SK-N-SH treated with all-trans-retinoic acid at 6 μM for 48 hours (cell line): ENCODE results near the gene CACTIN.

Experiments used
- ATAC-seq: fragments of 200-7000 bp; cut with Tn5 transposase; 3 replicates; pipeline ENCODE4 v1.9.1; 2020; ENCODE audit warnings: mild to moderate bottlenecking, moderate library complexity
- ARNTL ChIP-seq: fragments of 450-650 bp; formaldehyde crosslinking; IDR thresholded peaks from 2 replicates; pipeline ENCODE4 v1.5.0; 2020; ENCODE audit warnings: low read depth, mild to moderate bottlenecking, moderate library complexity, borderline replicate concordance
- BACH2 ChIP-seq: fragments of 250-450 bp; sonication (Bioruptor Pico); IDR thresholded peaks from 2 replicates; pipeline ENCODE4 v1.9.0; 2021; ENCODE audit warnings: mild to moderate bottlenecking, borderline replicate concordance
- CREB5 ChIP-seq: fragments of 250-450 bp; sonication (Bioruptor Pico); IDR thresholded peaks from 2 replicates; pipeline ENCODE4 v1.5.1; 2020; ENCODE audit warnings: low read depth, mild to moderate bottlenecking, moderate library complexity
- CSDC2 ChIP-seq: fragments of 250-450 bp; sonication (Bioruptor Pico); IDR thresholded peaks from 2 replicates; pipeline ENCODE4 v1.5.0; 2020; ENCODE audit warnings: mild to moderate bottlenecking, moderate library complexity
- ESRRG ChIP-seq: fragments of 250-450 bp; sonication (Bioruptor Pico); IDR thresholded peaks from 2 replicates; pipeline ENCODE4 v1.6.1; 2021; ENCODE audit warnings: mild to moderate bottlenecking
- GLIS3 ChIP-seq: fragments of 250-450 bp; sonication (Bioruptor Pico); IDR thresholded peaks from 2 replicates; pipeline ENCODE4 v1.5.0; 2020; ENCODE audit warnings: mild to moderate bottlenecking, moderate library complexity
- ISL1 ChIP-seq: fragments of 250-450 bp; sonication (Bioruptor Pico); IDR thresholded peaks from 2 replicates; pipeline ENCODE4 v2.1.2; 2022; ENCODE audit warnings: mild to moderate bottlenecking, moderate library complexity
- OSR1 ChIP-seq: fragments of 250-450 bp; sonication (Bioruptor Pico); IDR thresholded peaks from 2 replicates; pipeline ENCODE4 v1.8.0; 2022; ENCODE audit warnings: moderate library complexity, mild to moderate bottlenecking, inconsistent platforms
- PPARA ChIP-seq: fragments of 250-450 bp; sonication (Bioruptor Pico); IDR thresholded peaks from 2 replicates; pipeline ENCODE4 v1.5.0; 2020; ENCODE audit warnings: mild to moderate bottlenecking, borderline replicate concordance
- RARB ChIP-seq: fragments of 250-450 bp; sonication (Bioruptor Pico); IDR thresholded peaks from 2 replicates; pipeline ENCODE4 v1.8.0; 2021; ENCODE audit warnings: mild to moderate bottlenecking, moderate library complexity
- SNAI2 ChIP-seq: fragments of 250-450 bp; sonication (Bioruptor Pico); IDR thresholded peaks from 2 replicates; pipeline ENCODE4 v1.5.0; 2020; ENCODE audit warnings: mild to moderate bottlenecking, moderate library complexity
- TCF4 ChIP-seq: fragments of 250-450 bp; sonication (Bioruptor Pico); IDR thresholded peaks from 2 replicates; pipeline ENCODE4 v1.8.0; 2021; ENCODE audit warnings: mild to moderate bottlenecking, moderate library complexity, borderline replicate concordance
- TOX ChIP-seq: fragments of 250-450 bp; sonication (Bioruptor Pico); IDR thresholded peaks from 2 replicates; pipeline ENCODE4 v1.8.0; 2021; ENCODE audit warnings: mild to moderate bottlenecking, moderate library complexity, borderline replicate concordance
- ZC3H10 ChIP-seq: fragments of 250-450 bp; sonication (Bioruptor Pico); IDR thresholded peaks from 2 replicates; pipeline ENCODE4 v1.5.1; 2021; ENCODE audit warnings: mild to moderate bottlenecking, moderate library complexity
- ZFP3 ChIP-seq: fragments of 250-450 bp; sonication (Bioruptor Pico); IDR thresholded peaks from 2 replicates; pipeline ENCODE4 v1.5.0; 2020; ENCODE audit warnings: mild to moderate bottlenecking, moderate library complexity
- ZFP30 ChIP-seq: fragments of 450-650 bp; formaldehyde crosslinking; IDR thresholded peaks from 2 replicates; pipeline ENCODE4 v1.5.0; 2022; ENCODE audit warnings: mild to moderate bottlenecking, moderate library complexity
- ZNF565 ChIP-seq: fragments of 450-650 bp; formaldehyde crosslinking; conservative IDR thresholded peaks from 2 replicates; pipeline ENCODE4 v1.5.0; 2020; ENCODE audit warnings: low read depth, mild to moderate bottlenecking, moderate library complexity
- ZNF70 ChIP-seq: fragments of 450-650 bp; formaldehyde crosslinking; IDR thresholded peaks from 2 replicates; pipeline ENCODE4 v1.5.0; 2020; ENCODE audit warnings: mild to moderate bottlenecking, moderate library complexity
- ZNF8 ChIP-seq: fragments of 450-650 bp; formaldehyde crosslinking; IDR thresholded peaks from 2 replicates; pipeline ENCODE4 v1.5.0; 2020; ENCODE audit warnings: mild to moderate bottlenecking, moderate library complexity
- TF ChIP-seq, protein P1 (sequence below): fragments of 250-450 bp; sonication (Bioruptor Pico); IDR thresholded peaks from 2 replicates; pipeline ENCODE4 v1.5.1; 2021; ENCODE audit warnings: mild to moderate bottlenecking, moderate library complexity
- TF ChIP-seq, protein P2 (sequence below): fragments of 250-450 bp; sonication (Bioruptor Pico); IDR thresholded peaks from 2 replicates; pipeline ENCODE4 v1.8.0; 2020; ENCODE audit warnings: mild to moderate bottlenecking, moderate library complexity, borderline replicate concordance
- TF ChIP-seq, protein P3 (sequence below): fragments of 250-450 bp; sonication (Bioruptor Pico); IDR thresholded peaks from 2 replicates; pipeline ENCODE4 v1.5.0; 2020; ENCODE audit warnings: mild to moderate bottlenecking, moderate library complexity
- TF ChIP-seq, protein P4 (sequence below): fragments of 250-450 bp; sonication (Bioruptor Pico); IDR thresholded peaks from 2 replicates; pipeline ENCODE4 v1.8.0; 2021; ENCODE audit warnings: low read depth, mild to moderate bottlenecking, moderate library complexity, borderline replicate concordance

CACTIN gene

DNA sequence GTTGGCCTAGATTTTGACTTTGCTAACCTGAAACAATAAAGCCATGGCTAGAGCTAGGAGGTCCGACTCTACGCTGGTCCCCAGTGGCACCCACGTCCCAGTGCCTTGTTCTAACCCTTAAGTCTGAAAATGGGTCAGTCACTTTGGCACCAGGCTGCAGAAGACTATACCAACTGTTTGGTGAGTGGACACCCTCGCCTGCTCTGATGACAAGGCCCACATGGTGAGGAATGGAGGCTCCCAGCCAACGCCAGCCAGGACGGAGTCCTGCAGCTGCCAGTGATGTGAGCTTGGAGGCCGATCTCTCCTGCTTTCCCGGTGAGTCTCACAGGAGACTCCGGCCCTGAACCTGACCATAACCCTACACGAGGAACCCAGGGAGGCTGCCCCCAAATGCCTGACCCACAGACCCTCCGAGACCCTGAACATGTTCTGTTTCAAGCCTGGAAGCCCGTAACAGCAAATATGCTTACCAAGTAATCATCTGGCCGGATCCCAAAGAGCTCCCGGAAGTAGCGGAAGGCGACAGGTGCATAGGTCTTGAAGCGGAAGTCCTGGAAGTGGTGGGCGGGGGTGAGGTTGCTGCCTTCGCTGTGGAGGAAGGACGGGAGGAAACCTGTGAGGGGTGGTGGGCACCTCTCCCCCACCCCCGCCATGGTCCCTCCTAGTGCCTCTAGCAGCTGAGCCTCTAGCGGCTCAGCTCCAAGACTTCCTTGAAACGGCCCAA is 34.1 kb upstream of the CACTIN start:
- TF ChIP-seq OSR1 (no peak), ZNF8 (CRISPR knock-in tag) (no peak), ZNF565 (CRISPR knock-in tag) (no peak), ZFP3 (CRISPR knock-in tag) (no peak), BACH2 (CRISPR knock-in tag) (no peak), TCF4 (no peak), ARNTL (CRISPR knock-in tag) (no peak), CREB5 (no peak), CSDC2 (no peak), TOX (CRISPR knock-in tag) (no peak)
- TF ChIP-seq, protein P1, sequence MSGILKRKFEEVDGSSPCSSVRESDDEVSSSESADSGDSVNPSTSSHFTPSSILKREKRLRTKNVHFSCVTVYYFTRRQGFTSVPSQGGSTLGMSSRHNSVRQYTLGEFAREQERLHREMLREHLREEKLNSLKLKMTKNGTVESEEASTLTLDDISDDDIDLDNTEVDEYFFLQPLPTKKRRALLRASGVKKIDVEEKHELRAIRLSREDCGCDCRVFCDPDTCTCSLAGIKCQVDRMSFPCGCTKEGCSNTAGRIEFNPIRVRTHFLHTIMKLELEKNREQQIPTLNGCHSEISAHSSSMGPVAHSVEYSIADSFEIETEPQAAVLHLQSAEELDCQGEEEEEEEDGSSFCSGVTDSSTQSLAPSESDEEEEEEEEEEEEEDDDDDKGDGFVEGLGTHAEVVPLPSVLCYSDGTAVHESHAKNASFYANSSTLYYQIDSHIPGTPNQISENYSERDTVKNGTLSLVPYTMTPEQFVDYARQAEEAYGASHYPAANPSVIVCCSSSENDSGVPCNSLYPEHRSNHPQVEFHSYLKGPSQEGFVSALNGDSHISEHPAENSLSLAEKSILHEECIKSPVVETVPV (CRISPR knock-in tag): no peak
- no peak for ATAC-seq

DNA sequence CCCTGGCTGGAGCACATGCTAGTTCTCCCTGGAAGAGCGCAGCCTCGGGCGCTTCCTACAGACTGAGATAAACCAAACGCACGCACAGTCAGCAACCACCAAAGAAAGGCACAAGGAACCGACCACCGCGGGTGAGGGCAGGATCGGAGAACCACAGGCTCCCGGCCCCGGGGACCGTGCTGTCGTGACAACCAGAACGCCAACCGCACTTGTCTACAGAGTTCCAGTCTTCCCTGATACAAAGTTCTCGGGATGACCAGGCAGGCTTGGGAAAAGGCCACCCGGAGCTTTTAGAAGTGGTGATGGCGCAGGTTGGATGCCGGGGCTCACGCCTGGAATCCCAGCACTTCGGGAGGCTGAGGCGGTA is 33.1 kb upstream of the CACTIN start:
- ATAC-seq: no peak
- TF ChIP-seq ZNF70: no peak
- TF ChIP-seq ARNTL (CRISPR knock-in tag): no peak
- no peak for TF ChIP-seq ZFP30
- TF ChIP-seq ZFP3 (CRISPR knock-in tag): no peak
- TF ChIP-seq GLIS3 (CRISPR knock-in tag): no peak
- TF ChIP-seq ISL1: no peak
- TF ChIP-seq, protein P2, sequence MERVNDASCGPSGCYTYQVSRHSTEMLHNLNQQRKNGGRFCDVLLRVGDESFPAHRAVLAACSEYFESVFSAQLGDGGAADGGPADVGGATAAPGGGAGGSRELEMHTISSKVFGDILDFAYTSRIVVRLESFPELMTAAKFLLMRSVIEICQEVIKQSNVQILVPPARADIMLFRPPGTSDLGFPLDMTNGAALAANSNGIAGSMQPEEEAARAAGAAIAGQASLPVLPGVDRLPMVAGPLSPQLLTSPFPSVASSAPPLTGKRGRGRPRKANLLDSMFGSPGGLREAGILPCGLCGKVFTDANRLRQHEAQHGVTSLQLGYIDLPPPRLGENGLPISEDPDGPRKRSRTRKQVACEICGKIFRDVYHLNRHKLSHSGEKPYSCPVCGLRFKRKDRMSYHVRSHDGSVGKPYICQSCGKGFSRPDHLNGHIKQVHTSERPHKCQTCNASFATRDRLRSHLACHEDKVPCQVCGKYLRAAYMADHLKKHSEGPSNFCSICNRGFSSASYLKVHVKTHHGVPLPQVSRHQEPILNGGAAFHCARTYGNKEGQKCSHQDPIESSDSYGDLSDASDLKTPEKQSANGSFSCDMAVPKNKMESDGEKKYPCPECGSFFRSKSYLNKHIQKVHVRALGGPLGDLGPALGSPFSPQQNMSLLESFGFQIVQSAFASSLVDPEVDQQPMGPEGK: no peak
- no peak for TF ChIP-seq CREB5
- TF ChIP-seq TCF4: no peak
- no peak for TF ChIP-seq TOX (CRISPR knock-in tag)
- TF ChIP-seq PPARA (CRISPR knock-in tag): no peak
- TF ChIP-seq, protein P3, sequence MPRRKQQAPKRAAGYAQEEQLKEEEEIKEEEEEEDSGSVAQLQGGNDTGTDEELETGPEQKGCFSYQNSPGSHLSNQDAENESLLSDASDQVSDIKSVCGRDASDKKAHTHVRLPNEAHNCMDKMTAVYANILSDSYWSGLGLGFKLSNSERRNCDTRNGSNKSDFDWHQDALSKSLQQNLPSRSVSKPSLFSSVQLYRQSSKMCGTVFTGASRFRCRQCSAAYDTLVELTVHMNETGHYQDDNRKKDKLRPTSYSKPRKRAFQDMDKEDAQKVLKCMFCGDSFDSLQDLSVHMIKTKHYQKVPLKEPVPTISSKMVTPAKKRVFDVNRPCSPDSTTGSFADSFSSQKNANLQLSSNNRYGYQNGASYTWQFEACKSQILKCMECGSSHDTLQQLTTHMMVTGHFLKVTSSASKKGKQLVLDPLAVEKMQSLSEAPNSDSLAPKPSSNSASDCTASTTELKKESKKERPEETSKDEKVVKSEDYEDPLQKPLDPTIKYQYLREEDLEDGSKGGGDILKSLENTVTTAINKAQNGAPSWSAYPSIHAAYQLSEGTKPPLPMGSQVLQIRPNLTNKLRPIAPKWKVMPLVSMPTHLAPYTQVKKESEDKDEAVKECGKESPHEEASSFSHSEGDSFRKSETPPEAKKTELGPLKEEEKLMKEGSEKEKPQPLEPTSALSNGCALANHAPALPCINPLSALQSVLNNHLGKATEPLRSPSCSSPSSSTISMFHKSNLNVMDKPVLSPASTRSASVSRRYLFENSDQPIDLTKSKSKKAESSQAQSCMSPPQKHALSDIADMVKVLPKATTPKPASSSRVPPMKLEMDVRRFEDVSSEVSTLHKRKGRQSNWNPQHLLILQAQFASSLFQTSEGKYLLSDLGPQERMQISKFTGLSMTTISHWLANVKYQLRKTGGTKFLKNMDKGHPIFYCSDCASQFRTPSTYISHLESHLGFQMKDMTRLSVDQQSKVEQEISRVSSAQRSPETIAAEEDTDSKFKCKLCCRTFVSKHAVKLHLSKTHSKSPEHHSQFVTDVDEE (CRISPR knock-in tag): no peak
- no peak for TF ChIP-seq ZC3H10 (CRISPR knock-in tag)
- TF ChIP-seq SNAI2: no peak
- TF ChIP-seq RARB (CRISPR knock-in tag): no peak
- TF ChIP-seq, protein P1 (CRISPR knock-in tag): no peak
- TF ChIP-seq, protein P4, sequence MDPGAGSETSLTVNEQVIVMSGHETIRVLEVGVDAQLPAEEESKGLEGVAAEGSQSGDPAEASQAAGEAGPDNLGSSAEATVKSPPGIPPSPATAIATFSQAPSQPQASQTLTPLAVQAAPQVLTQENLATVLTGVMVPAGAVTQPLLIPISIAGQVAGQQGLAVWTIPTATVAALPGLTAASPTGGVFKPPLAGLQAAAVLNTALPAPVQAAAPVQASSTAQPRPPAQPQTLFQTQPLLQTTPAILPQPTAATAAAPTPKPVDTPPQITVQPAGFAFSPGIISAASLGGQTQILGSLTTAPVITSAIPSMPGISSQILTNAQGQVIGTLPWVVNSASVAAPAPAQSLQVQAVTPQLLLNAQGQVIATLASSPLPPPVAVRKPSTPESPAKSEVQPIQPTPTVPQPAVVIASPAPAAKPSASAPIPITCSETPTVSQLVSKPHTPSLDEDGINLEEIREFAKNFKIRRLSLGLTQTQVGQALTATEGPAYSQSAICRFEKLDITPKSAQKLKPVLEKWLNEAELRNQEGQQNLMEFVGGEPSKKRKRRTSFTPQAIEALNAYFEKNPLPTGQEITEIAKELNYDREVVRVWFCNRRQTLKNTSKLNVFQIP (CRISPR knock-in tag): no peak
- TF ChIP-seq ESRRG (CRISPR knock-in tag): no peak
- no peak for TF ChIP-seq CSDC2
